ENCODE data around the gene USP32. TPM values are rescaled to one million over a fixed set of nuclear protein-coding genes. Genes with fewer than 3 reads are reported as not detected.

USP32 gene
- total and polyA plus RNA-seq, 4 donors = 11.6 to 103 (median 42.9) TPM

DNA sequence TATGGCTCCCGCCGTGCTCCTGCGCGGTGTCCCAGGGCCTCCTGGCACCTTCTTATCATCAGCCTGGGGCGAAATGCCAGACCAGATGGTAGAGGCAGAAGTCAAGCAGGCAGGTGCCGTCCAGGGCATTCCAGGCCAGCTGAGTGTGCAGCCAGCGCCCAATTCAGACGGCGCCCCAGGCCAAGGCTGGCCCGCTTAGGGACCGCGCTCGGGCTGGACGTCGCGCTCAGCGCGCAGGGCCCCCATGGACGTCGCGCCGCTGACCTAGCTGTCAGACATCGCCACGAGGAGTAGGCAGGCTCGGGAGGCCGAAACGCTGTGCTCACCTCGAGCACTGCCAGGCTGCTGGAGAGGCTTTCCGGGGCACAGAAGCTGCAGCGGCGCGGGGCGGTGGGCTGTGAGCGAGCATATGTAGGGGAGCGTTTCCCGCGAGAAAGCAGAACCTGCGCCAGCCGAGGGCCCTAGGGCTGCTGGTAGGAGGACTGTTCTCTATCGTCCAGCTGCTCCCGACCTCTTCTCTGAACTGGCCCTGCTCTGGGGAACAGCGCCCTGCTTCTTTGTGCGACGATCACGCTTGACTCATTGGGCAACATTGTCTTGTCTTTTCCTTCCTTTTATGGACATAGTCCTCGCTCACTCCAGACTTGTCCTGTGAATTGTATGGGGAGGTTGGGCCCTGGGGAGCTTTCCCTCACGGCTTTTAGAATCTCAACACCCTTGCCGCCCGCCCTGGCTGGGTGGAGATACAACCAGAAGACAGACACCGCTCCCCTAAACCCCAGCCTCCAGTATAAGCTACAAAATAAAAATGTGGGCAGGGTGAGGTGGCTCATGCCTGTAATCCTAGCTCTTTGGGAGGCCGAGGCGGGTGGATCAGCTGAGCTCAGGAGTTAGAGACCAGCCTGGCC lies 250.6 kb downstream of the USP32 start:
- no peaks in the 10 kb centered on the region for H3K36me3 ChIP-seq (ENCODE audit: control insufficient read depth in 4 of 4, insufficient read depth in 3 of 4, low read depth in 1 of 4, low read length in 3 of 4)
- H3K4me1 ChIP-seq (ENCODE audit: control insufficient read depth in 4 of 4, insufficient read depth in 4 of 4, low read length in 3 of 4) = peaks cover 7 to 27% (median 17%) of the 10 kb centered on the region in 4 donors
- no peak overlapping the region for H3K9ac ChIP-seq (ENCODE audit: low read depth in 1 of 2, low read length in 2 of 2)
- no peak for TF ChIP-seq FOXA2 (IDR thresholded peaks at IDR 0.05)
- TF ChIP-seq, protein P1, sequence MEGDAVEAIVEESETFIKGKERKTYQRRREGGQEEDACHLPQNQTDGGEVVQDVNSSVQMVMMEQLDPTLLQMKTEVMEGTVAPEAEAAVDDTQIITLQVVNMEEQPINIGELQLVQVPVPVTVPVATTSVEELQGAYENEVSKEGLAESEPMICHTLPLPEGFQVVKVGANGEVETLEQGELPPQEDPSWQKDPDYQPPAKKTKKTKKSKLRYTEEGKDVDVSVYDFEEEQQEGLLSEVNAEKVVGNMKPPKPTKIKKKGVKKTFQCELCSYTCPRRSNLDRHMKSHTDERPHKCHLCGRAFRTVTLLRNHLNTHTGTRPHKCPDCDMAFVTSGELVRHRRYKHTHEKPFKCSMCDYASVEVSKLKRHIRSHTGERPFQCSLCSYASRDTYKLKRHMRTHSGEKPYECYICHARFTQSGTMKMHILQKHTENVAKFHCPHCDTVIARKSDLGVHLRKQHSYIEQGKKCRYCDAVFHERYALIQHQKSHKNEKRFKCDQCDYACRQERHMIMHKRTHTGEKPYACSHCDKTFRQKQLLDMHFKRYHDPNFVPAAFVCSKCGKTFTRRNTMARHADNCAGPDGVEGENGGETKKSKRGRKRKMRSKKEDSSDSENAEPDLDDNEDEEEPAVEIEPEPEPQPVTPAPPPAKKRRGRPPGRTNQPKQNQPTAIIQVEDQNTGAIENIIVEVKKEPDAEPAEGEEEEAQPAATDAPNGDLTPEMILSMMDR (IDR thresholded peaks at IDR 0.05; ENCODE audit: low read depth, low read length, missing input control) = no peak
- TF ChIP-seq YY1 (IDR thresholded peaks at IDR 0.05) = no peak
- no peak for TF ChIP-seq RXRA (IDR thresholded peaks at IDR 0.05)
- no peak for TF ChIP-seq EGR1 (IDR thresholded peaks at IDR 0.05; ENCODE audit: low read depth in 2 of 2)
- no peak for TF ChIP-seq JUND (IDR thresholded peaks at IDR 0.05)
- no peak for TF ChIP-seq GABPA (IDR thresholded peaks at IDR 0.05 in 1 of 2, conservative IDR thresholded peaks at IDR 0.05 in 1 of 2)
- TF ChIP-seq HNF4G (IDR thresholded peaks at IDR 0.05) = no peak
- TF ChIP-seq RAD21 (IDR thresholded peaks at IDR 0.05) = no peak
- TF ChIP-seq FOXA1 (IDR thresholded peaks at IDR 0.05) = no peak
- no peak for TF ChIP-seq HNF4A (conservative IDR thresholded peaks at IDR 0.05)
- no peak overlapping the region for H3K27ac ChIP-seq (ENCODE audit: low read depth in 1 of 2, low read length in 2 of 2)
- no peaks in the 10 kb centered on the region for H3K9me3 ChIP-seq (ENCODE audit: control insufficient read depth in 4 of 4, low read length in 3 of 4)
- no peak overlapping the region for H3K4me3 ChIP-seq (ENCODE audit: low read depth in 1 of 3, low read length in 3 of 3)
- 14% methylated on average over 52 of the region's 52 CpGs for WGBS
- H3K27me3 ChIP-seq (ENCODE audit: control insufficient read depth in 4 of 4, insufficient read depth in 4 of 4, low read length in 3 of 4) = peaks cover 3 to 15% (median 9%) of the 10 kb centered on the region in 4 donors
- no peak for DNase-seq (ENCODE audit: low spot score)

DNA sequence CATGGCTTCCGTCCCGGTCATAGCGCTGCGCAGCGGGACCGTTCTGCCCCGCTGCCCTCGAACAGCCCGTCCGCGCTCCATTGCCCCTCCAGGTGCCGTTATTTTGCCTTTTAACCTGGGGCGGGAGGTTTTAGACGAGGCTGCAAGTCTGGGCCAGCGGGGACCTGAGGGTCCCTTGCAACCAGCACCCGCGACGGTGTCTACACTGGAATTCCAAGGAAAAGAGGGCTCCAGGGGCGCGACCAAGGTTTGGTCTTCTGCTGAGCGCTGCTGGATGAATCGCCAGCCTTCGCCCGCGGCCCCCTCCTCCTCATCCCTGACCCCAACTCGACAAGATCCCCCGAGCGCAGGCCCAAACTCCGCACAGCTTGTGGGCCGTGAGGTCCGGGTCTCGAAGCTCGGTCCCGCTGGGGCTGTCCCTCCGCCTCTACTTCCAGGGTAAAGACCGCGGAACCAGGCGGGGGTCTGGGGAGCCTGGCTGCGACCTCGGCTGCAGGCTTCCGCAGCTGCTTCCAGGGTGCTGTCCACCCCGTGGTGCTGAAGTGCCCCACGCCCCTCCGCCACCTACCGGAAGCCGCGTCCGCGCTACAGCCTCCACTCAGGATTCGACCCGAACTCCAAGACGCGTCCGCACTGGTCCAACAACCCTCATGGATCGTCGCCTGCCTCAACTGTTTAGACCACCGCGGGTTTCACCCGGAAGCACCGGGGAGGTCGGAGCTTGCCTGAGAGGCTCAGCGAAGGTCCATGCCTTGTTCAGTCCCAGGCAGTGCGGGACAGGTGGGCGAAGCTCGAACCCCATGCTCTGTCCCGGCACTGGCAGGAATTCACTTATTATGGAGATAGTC lies 252.3 kb downstream of the USP32 start:
- peaks cover 7 to 36% (median 25%) of the 10 kb centered on the region in 4 donors for H3K4me1 ChIP-seq (ENCODE audit: control insufficient read depth in 4 of 4, insufficient read depth in 4 of 4, low read length in 3 of 4)
- H3K9me3 ChIP-seq (ENCODE audit: control insufficient read depth in 4 of 4, low read length in 3 of 4) = no peaks in the 10 kb centered on the region
- DNase-seq (ENCODE audit: low spot score) = peak; percentile 86
- TF ChIP-seq TAF1 (conservative IDR thresholded peaks at IDR 0.05) (no peak), HNF4A (conservative IDR thresholded peaks at IDR 0.05) (no peak), SP1 (IDR thresholded peaks at IDR 0.05) (no peak), MAX (IDR thresholded peaks at IDR 0.05) (no peak), GABPA (IDR thresholded peaks at IDR 0.05 in 1 of 2, conservative IDR thresholded peaks at IDR 0.05 in 1 of 2) (no peak), ZBTB33 (IDR thresholded peaks at IDR 0.05) (no peak), JUND (IDR thresholded peaks at IDR 0.05) (no peak), RAD21 (IDR thresholded peaks at IDR 0.05) (peak in 1 of 2 donors; percentile 50), FOXA2 (IDR thresholded peaks at IDR 0.05) (no peak), EGR1 (IDR thresholded peaks at IDR 0.05; ENCODE audit: low read depth in 2 of 2) (no peak), HNF4G (IDR thresholded peaks at IDR 0.05) (no peak), YY1 (IDR thresholded peaks at IDR 0.05) (no peak)
- TF ChIP-seq, protein P2, sequence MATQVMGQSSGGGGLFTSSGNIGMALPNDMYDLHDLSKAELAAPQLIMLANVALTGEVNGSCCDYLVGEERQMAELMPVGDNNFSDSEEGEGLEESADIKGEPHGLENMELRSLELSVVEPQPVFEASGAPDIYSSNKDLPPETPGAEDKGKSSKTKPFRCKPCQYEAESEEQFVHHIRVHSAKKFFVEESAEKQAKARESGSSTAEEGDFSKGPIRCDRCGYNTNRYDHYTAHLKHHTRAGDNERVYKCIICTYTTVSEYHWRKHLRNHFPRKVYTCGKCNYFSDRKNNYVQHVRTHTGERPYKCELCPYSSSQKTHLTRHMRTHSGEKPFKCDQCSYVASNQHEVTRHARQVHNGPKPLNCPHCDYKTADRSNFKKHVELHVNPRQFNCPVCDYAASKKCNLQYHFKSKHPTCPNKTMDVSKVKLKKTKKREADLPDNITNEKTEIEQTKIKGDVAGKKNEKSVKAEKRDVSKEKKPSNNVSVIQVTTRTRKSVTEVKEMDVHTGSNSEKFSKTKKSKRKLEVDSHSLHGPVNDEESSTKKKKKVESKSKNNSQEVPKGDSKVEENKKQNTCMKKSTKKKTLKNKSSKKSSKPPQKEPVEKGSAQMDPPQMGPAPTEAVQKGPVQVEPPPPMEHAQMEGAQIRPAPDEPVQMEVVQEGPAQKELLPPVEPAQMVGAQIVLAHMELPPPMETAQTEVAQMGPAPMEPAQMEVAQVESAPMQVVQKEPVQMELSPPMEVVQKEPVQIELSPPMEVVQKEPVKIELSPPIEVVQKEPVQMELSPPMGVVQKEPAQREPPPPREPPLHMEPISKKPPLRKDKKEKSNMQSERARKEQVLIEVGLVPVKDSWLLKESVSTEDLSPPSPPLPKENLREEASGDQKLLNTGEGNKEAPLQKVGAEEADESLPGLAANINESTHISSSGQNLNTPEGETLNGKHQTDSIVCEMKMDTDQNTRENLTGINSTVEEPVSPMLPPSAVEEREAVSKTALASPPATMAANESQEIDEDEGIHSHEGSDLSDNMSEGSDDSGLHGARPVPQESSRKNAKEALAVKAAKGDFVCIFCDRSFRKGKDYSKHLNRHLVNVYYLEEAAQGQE (IDR thresholded peaks at IDR 0.05) = peak; percentile 100
- TF ChIP-seq, protein P1 (IDR thresholded peaks at IDR 0.05; ENCODE audit: low read depth, low read length, missing input control) = peak; percentile 39
- peak overlapping the region in 1 of 3 donors; percentile 10 for H3K4me3 ChIP-seq (ENCODE audit: low read depth in 1 of 3, low read length in 3 of 3)
- 9% methylated on average over 66 of the region's 66 CpGs for WGBS
- no peaks in the 10 kb centered on the region for H3K36me3 ChIP-seq (ENCODE audit: control insufficient read depth in 4 of 4, insufficient read depth in 3 of 4, low read depth in 1 of 4, low read length in 3 of 4)
- no peak overlapping the region for H3K27ac ChIP-seq (ENCODE audit: low read depth in 1 of 2, low read length in 2 of 2)
- H3K27me3 ChIP-seq (ENCODE audit: control insufficient read depth in 4 of 4, insufficient read depth in 4 of 4, low read length in 3 of 4) = peaks cover 3 to 15% (median 8%) of the 10 kb centered on the region in 4 donors
- no peak overlapping the region for H3K9ac ChIP-seq (ENCODE audit: low read depth in 1 of 2, low read length in 2 of 2)
